ENCODE data around the gene ZNF579. TPM values are rescaled to one million over a fixed set of nuclear protein-coding genes. Genes with fewer than 3 reads are reported as not detected.

Gene ZNF579
- total and polyA plus RNA-seq, 2 donors (not counting 3 experiments of a cell fraction or from before 2014, with no cell fraction given): 11.6 to 15.7 TPM

- Histone ChIP-seq H3K36me3 (ENCODE audit: control insufficient read depth in 2 of 2, extremely low read depth in 1 of 2, insufficient read depth in 2 of 2, low read length in 2 of 2) (peaks cover 3 to 21% of the 10 kb centered on the region in 2 experiments), H3K9me3 (replicated peaks; ENCODE audit: control insufficient read depth, insufficient read depth, low read length) (no peaks in the 10 kb centered on the region), H3K27ac (ENCODE audit: insufficient read depth, low read depth, low read length) (no peak overlapping the region), H3K4me3 (replicated peaks in 1 of 3; ENCODE audit: insufficient read depth in 1 of 3, low read depth in 1 of 3, low read length in 3 of 3) (no peak overlapping the region), H3K4me2 (ENCODE audit: insufficient read depth, low read length) (no peak overlapping the region), H3K9ac (replicated peaks; ENCODE audit: extremely low read depth, insufficient read depth, low read length) (no peak overlapping the region), H2AFZ (ENCODE audit: low read depth, low read length) (no peak overlapping the region), H3K27me3 (ENCODE audit: control insufficient read depth in 2 of 2, insufficient read depth in 2 of 2, low read length in 2 of 2) (no peaks in the 10 kb centered on the region), H3K4me1 (ENCODE audit: control insufficient read depth, extremely low read depth, insufficient read depth, low read length) (no peaks in the 10 kb centered on the region), H4K20me1 (replicated peaks; ENCODE audit: control insufficient read depth, extremely low read depth, insufficient read depth, low read length) (no peaks in the 10 kb centered on the region), H3K9me1 (replicated peaks; ENCODE audit: control insufficient read depth, extremely low read depth, insufficient read depth, low read length) (no peaks in the 10 kb centered on the region), H3K79me2 (ENCODE audit: control insufficient read depth, insufficient read depth, low read length) (no peaks in the 10 kb centered on the region)
- intact Hi-C loops (cut with micrococcal nuclease) (no loop called here), dilution Hi-C loops (cut with MboI; ENCODE audit: extremely low pct_ligation_motif_present, low sequenced_read_pairs) (no loop called here)
- TF ChIP-seq GATA2 (IDR thresholded peaks at IDR 0.05; ENCODE audit: insufficient read depth, insufficient read length, low read depth, low read length) (no peak), MYC (IDR thresholded peaks at IDR 0.05; ENCODE audit: low read depth, low read length) (no peak), POLR2A (IDR thresholded peaks at IDR 0.05; ENCODE audit: low read depth, low read length) (no peak), POLR2AphosphoS5 (IDR thresholded peaks at IDR 0.05; ENCODE audit: insufficient read depth, low read depth, low read length) (no peak), FOS (IDR thresholded peaks at IDR 0.05; ENCODE audit: borderline replicate concordance, insufficient read depth, low read length) (no peak)
- TF ChIP-seq, protein P1, sequence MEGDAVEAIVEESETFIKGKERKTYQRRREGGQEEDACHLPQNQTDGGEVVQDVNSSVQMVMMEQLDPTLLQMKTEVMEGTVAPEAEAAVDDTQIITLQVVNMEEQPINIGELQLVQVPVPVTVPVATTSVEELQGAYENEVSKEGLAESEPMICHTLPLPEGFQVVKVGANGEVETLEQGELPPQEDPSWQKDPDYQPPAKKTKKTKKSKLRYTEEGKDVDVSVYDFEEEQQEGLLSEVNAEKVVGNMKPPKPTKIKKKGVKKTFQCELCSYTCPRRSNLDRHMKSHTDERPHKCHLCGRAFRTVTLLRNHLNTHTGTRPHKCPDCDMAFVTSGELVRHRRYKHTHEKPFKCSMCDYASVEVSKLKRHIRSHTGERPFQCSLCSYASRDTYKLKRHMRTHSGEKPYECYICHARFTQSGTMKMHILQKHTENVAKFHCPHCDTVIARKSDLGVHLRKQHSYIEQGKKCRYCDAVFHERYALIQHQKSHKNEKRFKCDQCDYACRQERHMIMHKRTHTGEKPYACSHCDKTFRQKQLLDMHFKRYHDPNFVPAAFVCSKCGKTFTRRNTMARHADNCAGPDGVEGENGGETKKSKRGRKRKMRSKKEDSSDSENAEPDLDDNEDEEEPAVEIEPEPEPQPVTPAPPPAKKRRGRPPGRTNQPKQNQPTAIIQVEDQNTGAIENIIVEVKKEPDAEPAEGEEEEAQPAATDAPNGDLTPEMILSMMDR (IDR thresholded peaks at IDR 0.05; ENCODE audit: extremely low read depth in 1 of 2, insufficient read depth in 1 of 2, low read depth in 1 of 2, low read length in 2 of 2): no peak
- TF ChIP-seq, protein P2, sequence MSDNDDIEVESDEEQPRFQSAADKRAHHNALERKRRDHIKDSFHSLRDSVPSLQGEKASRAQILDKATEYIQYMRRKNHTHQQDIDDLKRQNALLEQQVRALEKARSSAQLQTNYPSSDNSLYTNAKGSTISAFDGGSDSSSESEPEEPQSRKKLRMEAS (IDR thresholded peaks at IDR 0.05; ENCODE audit: insufficient read depth, insufficient read length): no peak
- CTCF ChIA-PET: no interaction called here
- POLR2A ChIA-PET: interaction anchor here (0.6 kb wide), 1 partner anchor 30 kb away, joined by 4 read pairs; no protein-coding TSS in a partner anchor
- FAIRE-seq (no peak), DNase-seq (ENCODE audit: low read depth, low spot score) (no peak)
- BruUV-seq (replicated peaks): no TSS peak
These were observed 14.4 kb upstream of the ZNF579 start for GRCh38 chr19:55594996-55595545.
